ENCODE measurements around the gene TM9SF1. TPM values are rescaled to one million over a fixed set of nuclear protein-coding genes. Genes with fewer than 3 reads are reported as not detected.
"Not testable (repeated sequence)": the region's sequence is repeated elsewhere in the genome, so short reads cannot be mapped to it uniquely, and the experiment has no call there.

TM9SF1 gene
- total and polyA plus RNA-seq, 10 of the 15 experiments (the other 5 are each of a cell fraction or from before 2014, with no cell fraction given): 7.2 to 39.2 (median 17.6) TPM

GRCh38 chr14:24204163-24205146, 9.2 kb upstream of the TM9SF1 start (continued):
- TF ChIP-seq ZBTB11 (CRISPR knock-in tag; IDR thresholded peaks at IDR 0.05): no peak
- no peak for TF ChIP-seq NBN (IDR thresholded peaks at IDR 0.05)
- no peak for TF ChIP-seq BHLHE40 (IDR thresholded peaks at IDR 0.05; ENCODE audit: borderline replicate concordance in 1 of 2, low read depth in 2 of 2, low read length in 1 of 2)

DNA sequence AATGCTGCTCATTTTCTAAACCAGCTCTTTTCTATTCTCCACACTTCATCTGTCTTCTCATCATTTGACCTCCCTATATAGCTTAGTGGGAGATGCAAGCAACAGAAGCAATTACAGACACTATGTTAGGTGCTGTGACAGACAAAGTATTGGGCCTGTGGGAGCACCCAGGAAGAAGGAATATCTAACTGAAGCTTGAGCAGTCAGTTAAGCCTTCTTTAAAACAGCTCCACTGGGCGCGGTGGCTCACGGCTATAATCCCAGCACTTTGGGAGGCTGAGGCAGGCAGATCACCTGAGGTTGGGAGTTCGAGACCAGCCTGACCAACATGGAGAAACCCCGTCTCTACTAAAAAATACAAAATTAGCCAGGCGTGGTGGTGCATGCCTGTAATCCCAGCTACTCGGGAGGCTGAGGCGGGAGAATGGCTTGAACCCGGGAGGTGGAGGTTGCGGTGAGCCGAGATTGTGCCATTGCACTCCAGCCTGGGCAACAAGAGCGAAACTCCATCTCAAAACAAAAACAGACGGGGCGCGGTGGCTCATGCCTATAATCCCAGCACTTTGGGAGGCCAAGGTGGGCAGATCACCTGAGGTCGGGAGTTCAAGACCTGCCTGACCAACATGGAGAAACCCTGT, 8.1 kb upstream of the TM9SF1 start:
- in situ Hi-C loops (cut with MboI); BruUV-seq (replicated peaks); H3K4me1 ChIP-seq (ENCODE audit: control insufficient read depth, insufficient read depth, low read length); H3K9ac ChIP-seq (ENCODE audit: control insufficient read depth, insufficient read depth, low read length); ATAC-seq; H3K27ac ChIP-seq (ENCODE audit: control insufficient read depth, insufficient read depth); H3K27me3 ChIP-seq (replicated peaks in 1 of 2; ENCODE audit: control insufficient read depth in 2 of 2, insufficient read depth in 2 of 2, low read length in 1 of 2); H2AFZ ChIP-seq (ENCODE audit: control insufficient read depth, low read depth, low read length); RAD21 ChIA-PET (ENCODE audit: unreplicated experiment); intact Hi-C loops (cut with micrococcal nuclease; ENCODE audit: unreplicated experiment); H3K4me2 ChIP-seq (ENCODE audit: control insufficient read depth, insufficient read depth); H3K9me3 ChIP-seq (replicated peaks; ENCODE audit: control insufficient read depth, insufficient read depth, low read length); H4K20me1 ChIP-seq (ENCODE audit: control insufficient read depth, insufficient read depth); H3K79me2 ChIP-seq (ENCODE audit: control insufficient read depth, insufficient read depth, low read length); H3K4me3 ChIP-seq; FAIRE-seq; DNase-seq (ENCODE audit: low read depth, low spot score): not testable (repeated sequence)
- ChIA-PET POLR2A (interaction anchor here (1.0 to 1.1 kb wide), 2 partner anchors 8 to 42 kb away, joined by 3 read pairs; partner anchors contain the start of gene TM9SF1), SMC1A (ENCODE audit: uncharacterized antibody, unreplicated experiment) (interaction anchor here (0.7 to 1.0 kb wide), 4 partner anchors 9 to 34 kb away, joined by 3 to 4 read pairs (median 3); no protein-coding TSS in a partner anchor), CTCF (interaction anchor here (1.0 to 1.2 kb wide), 2 partner anchors 39 to 103 kb away, joined by 3 read pairs; partner anchors contain the start of gene TINF2)
- 99% methylated on average over 16 of the region's 16 CpGs for WGBS (ENCODE audit: insufficient coverage, insufficient replicate concordance, low lambda C conversion rate, missing lambda C conversion rate)
- peaks cover 1 to 20% of the 10 kb centered on the region in 2 experiments; a peak in 3 of 4 replicates for H3K36me3 ChIP-seq (ENCODE audit: control insufficient read depth in 2 of 2, insufficient read depth in 2 of 2, low read length in 1 of 2)

DNA sequence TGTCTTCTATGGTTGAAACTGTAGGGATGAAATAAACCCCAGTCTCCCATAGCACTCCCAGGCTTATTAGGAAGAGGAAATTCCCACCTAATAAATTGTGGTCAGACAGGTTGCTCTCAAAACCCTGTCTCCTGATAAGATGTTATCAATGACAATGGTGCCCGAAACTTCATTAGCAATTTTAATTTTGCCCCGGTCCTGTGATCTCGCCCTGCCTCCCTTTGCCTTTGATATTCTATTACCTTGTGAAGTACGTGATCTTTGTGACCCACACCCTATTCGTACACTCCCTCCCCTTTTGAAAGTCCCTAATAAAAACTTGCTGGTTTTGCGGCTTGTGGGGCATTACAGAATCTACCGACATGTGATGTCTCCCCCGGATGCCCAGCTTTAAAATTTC, 7.3 kb upstream of the TM9SF1 start:
- POLR2A ChIA-PET: interaction anchor here (1.0 kb wide), 1 partner anchor 41 kb away, joined by 3 read pairs; no protein-coding TSS in a partner anchor
- in situ Hi-C loops (cut with MboI); H2AFZ ChIP-seq (ENCODE audit: control insufficient read depth, low read depth, low read length); H3K9me3 ChIP-seq (replicated peaks; ENCODE audit: control insufficient read depth, insufficient read depth, low read length); H4K20me1 ChIP-seq (ENCODE audit: control insufficient read depth, insufficient read depth); H3K9ac ChIP-seq (ENCODE audit: control insufficient read depth, insufficient read depth, low read length); H3K4me1 ChIP-seq (ENCODE audit: control insufficient read depth, insufficient read depth, low read length); H3K27ac ChIP-seq (ENCODE audit: control insufficient read depth, insufficient read depth); FAIRE-seq; H3K4me3 ChIP-seq; DNase-seq (ENCODE audit: low read depth, low spot score); intact Hi-C loops (cut with micrococcal nuclease; ENCODE audit: unreplicated experiment); ATAC-seq; H3K4me2 ChIP-seq (ENCODE audit: control insufficient read depth, insufficient read depth); BruUV-seq (replicated peaks); H3K27me3 ChIP-seq (replicated peaks in 1 of 2; ENCODE audit: control insufficient read depth in 2 of 2, insufficient read depth in 2 of 2, low read length in 1 of 2); RAD21 ChIA-PET (ENCODE audit: unreplicated experiment): not testable (repeated sequence)
- Histone ChIP-seq H3K79me2 (ENCODE audit: control insufficient read depth, insufficient read depth, low read length) (peaks cover 12% of the 10 kb centered on the region), H3K36me3 (ENCODE audit: control insufficient read depth in 2 of 2, insufficient read depth in 2 of 2, low read length in 1 of 2) (peaks cover 0 to 15% of the 10 kb centered on the region in 2 experiments; a peak in 3 of 4 replicates)
- CTCF ChIA-PET: interaction anchor here (1.0 to 1.2 kb wide), 2 partner anchors 40 to 104 kb away, joined by 3 read pairs; partner anchors contain the start of gene TINF2
- SMC1A ChIA-PET (ENCODE audit: uncharacterized antibody, unreplicated experiment): interaction anchor here (0.9 to 1.0 kb wide), 2 partner anchors 10 to 35 kb away, joined by 3 read pairs; no protein-coding TSS in a partner anchor
- 100% methylated on average over 8 of the region's 8 CpGs for WGBS (ENCODE audit: insufficient coverage, insufficient replicate concordance, low lambda C conversion rate, missing lambda C conversion rate)

Measured in GM12878 (cell line).